ENCODE measurements around the gene GPR173.

GRCh38 chrX:53089925-53090324 is 41.3 kb downstream of the GPR173 start:
- TF ChIP-seq EZH2 (IDR thresholded peaks at IDR 0.05; ENCODE audit: low read length, unreplicated experiment) (no peak), EZH2phosphoT487 (IDR thresholded peaks at IDR 0.05; ENCODE audit: borderline replicate concordance, low read length) (no peak)
- TF ChIP-seq, protein P1, sequence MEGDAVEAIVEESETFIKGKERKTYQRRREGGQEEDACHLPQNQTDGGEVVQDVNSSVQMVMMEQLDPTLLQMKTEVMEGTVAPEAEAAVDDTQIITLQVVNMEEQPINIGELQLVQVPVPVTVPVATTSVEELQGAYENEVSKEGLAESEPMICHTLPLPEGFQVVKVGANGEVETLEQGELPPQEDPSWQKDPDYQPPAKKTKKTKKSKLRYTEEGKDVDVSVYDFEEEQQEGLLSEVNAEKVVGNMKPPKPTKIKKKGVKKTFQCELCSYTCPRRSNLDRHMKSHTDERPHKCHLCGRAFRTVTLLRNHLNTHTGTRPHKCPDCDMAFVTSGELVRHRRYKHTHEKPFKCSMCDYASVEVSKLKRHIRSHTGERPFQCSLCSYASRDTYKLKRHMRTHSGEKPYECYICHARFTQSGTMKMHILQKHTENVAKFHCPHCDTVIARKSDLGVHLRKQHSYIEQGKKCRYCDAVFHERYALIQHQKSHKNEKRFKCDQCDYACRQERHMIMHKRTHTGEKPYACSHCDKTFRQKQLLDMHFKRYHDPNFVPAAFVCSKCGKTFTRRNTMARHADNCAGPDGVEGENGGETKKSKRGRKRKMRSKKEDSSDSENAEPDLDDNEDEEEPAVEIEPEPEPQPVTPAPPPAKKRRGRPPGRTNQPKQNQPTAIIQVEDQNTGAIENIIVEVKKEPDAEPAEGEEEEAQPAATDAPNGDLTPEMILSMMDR (conservative IDR thresholded peaks at IDR 0.05; ENCODE audit: low read depth, low read length) = no peak

Data from PC-3 (cell line).